ENCODE measurements around the gene MTERF2. TPM values are rescaled to one million over a fixed set of nuclear protein-coding genes. Genes with fewer than 3 reads are reported as not detected.

MTERF2 gene
- total RNA-seq, 1 experiment from 2014 or later = 5.0 TPM

- no peak overlapping the region for H2BK120ac ChIP-seq (ENCODE audit: low read depth, low read length, poor library complexity, severe bottlenecking)
- no peak overlapping the region for H2AK5ac ChIP-seq (ENCODE audit: insufficient read length, low read length)
- Mint-ChIP-seq H3K4me3 (peak overlapping the region in 1 of 2 experiments; percentile 89; a peak in 2 of 5 replicates), H3K27me3 (ENCODE audit: low read depth) (no peaks in the 10 kb centered on the region; the same call in 1 of the 2 replicates), H3K36me3 (ENCODE audit: insufficient read depth in 1 of 3, low read depth in 3 of 3) (peaks cover 13 to 25% (median 21%) of the 10 kb centered on the region in 3 experiments; a peak in 6 of 7 replicates), H3K4me1 (peaks cover 18 to 22% of the 10 kb centered on the region in 2 experiments), H3K9me3 (no peaks in the 10 kb centered on the region; a peak in 1 of 5 replicates), H3K27ac (no peak overlapping the region)
- peak overlapping the region; percentile 41 for H3K4me2 ChIP-seq (ENCODE audit: insufficient read depth, insufficient read length, low read length)
- H3K9ac ChIP-seq (ENCODE audit: extremely low read depth, insufficient read length, low read length) = no peak overlapping the region
- no peak for DNase-seq
- H2BK12ac ChIP-seq (ENCODE audit: insufficient read length, low read depth, low read length) = no peak overlapping the region
- no peak overlapping the region for H3K4ac ChIP-seq (ENCODE audit: low read depth, low read length)
- H2BK5ac ChIP-seq (ENCODE audit: insufficient read length, low read length) = no peak overlapping the region
- no peak overlapping the region for H2BK20ac ChIP-seq (ENCODE audit: low read depth, low read length, poor library complexity, severe bottlenecking)
- H3K79me1 ChIP-seq (ENCODE audit: insufficient read depth, low read depth, low read length, poor library complexity, severe bottlenecking) = no peaks in the 10 kb centered on the region
- TF ChIP-seq, protein P1, sequence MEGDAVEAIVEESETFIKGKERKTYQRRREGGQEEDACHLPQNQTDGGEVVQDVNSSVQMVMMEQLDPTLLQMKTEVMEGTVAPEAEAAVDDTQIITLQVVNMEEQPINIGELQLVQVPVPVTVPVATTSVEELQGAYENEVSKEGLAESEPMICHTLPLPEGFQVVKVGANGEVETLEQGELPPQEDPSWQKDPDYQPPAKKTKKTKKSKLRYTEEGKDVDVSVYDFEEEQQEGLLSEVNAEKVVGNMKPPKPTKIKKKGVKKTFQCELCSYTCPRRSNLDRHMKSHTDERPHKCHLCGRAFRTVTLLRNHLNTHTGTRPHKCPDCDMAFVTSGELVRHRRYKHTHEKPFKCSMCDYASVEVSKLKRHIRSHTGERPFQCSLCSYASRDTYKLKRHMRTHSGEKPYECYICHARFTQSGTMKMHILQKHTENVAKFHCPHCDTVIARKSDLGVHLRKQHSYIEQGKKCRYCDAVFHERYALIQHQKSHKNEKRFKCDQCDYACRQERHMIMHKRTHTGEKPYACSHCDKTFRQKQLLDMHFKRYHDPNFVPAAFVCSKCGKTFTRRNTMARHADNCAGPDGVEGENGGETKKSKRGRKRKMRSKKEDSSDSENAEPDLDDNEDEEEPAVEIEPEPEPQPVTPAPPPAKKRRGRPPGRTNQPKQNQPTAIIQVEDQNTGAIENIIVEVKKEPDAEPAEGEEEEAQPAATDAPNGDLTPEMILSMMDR (conservative IDR thresholded peaks at IDR 0.05) = no peak
- H3K79me2 ChIP-seq (ENCODE audit: insufficient read depth, low read length) = no peaks in the 10 kb centered on the region
- no CpG with 5 or more reads among the region's 6 CpGs for WGBS (ENCODE audit: extremely low coverage, insufficient read length, low lambda C conversion rate)
- no peak overlapping the region for H3K14ac ChIP-seq (ENCODE audit: insufficient read depth, low read length)
- H3K27me3 ChIP-seq (ENCODE audit: insufficient read depth, low read length) = no peaks in the 10 kb centered on the region
- H2BK15ac ChIP-seq (ENCODE audit: low read depth, low read length) = no peak overlapping the region
- H4K5ac ChIP-seq (ENCODE audit: insufficient read length, low read depth, low read length) = no peak overlapping the region
- no peaks in the 10 kb centered on the region for H4K20me1 ChIP-seq (ENCODE audit: control insufficient read depth, insufficient read depth, insufficient read length)
- no peaks in the 10 kb centered on the region for H3K9me3 ChIP-seq (ENCODE audit: control insufficient read depth, low read depth, low read length)
- no peak overlapping the region for H3K23ac ChIP-seq (ENCODE audit: insufficient read length, low read depth, low read length)
- H3K56ac ChIP-seq (ENCODE audit: insufficient read length, low read depth, low read length) = no peak overlapping the region
- no peak overlapping the region for H2AFZ ChIP-seq (ENCODE audit: low read length)
- no peak overlapping the region for H3T11ph ChIP-seq (ENCODE audit: low read length)
- peaks cover 6% of the 10 kb centered on the region for H3K23me2 ChIP-seq (ENCODE audit: insufficient read length, low read depth, low read length, poor library complexity, severe bottlenecking)
- H4K91ac ChIP-seq (ENCODE audit: insufficient read length, low read depth, low read length) = no peak overlapping the region
- no peak overlapping the region for H3K18ac ChIP-seq (ENCODE audit: insufficient read length, low read depth, low read length)
- no peaks in the 10 kb centered on the region; the same call in 1 of the 2 replicates for H3K4me1 ChIP-seq (ENCODE audit: insufficient read depth, low read length)
- H4K8ac ChIP-seq (replicated peaks; ENCODE audit: insufficient read length, low read depth, low read length) = no peak overlapping the region
- no peak overlapping the region for H3K27ac ChIP-seq (ENCODE audit: insufficient read length, low read depth, low read length)
Measured at GRCh38 chr12:106987846-106988245, 900 bp upstream of the MTERF2 start.

All from H9 (cell line).